MCF 10A (cell line): ENCODE data around the gene TTC24. TPM values are rescaled to one million over a fixed set of nuclear protein-coding genes. Genes with fewer than 3 reads are reported as not detected.

ENCODE experiments used
- BruUV-seq: library from RNA; stranded (reverse); fragments of 400-500 nt; replicated peaks from 2 replicates; lab custom pipeline; 2021; lab: Mats Ljungman, UMichigan
- CTCF ChIA-PET: fragments of 300-600 bp; sonication (Branson Sonifier 250); formaldehyde crosslinking; extraction: SDS; loops from one replicate; lab custom pipeline; 2021; ENCODE audit warnings: antibody characterized with exemption, inconsistent platforms; lab: Yijun Ruan, JAX
- POLR2A ChIA-PET: fragments of 300-600, 350-650 bp; sonication (Branson Sonifier 250); formaldehyde crosslinking; extraction: SDS; loops from one replicate; lab custom pipeline; 2020; ENCODE audit warnings: antibody characterized with exemption, inconsistent platforms; lab: Yijun Ruan, JAX
- DNase-seq: peaks from one replicate; pipeline ENCODE4 v3.0.0-alpha.2; 2018; ENCODE audit not compliant: unreplicated experiment
- H3K27ac Mint-ChIP-seq: one replicate; pipeline ENCODE4 v1.8.0; 2022; ENCODE audit warnings: mild to moderate bottlenecking, low read depth, mixed read lengths; ENCODE audit not compliant: unreplicated experiment
- H3K27me3 Mint-ChIP-seq: one replicate; pipeline ENCODE4 v1.8.0; 2022; ENCODE audit warnings: mixed read lengths; ENCODE audit not compliant: insufficient read depth, unreplicated experiment
- H3K36me3 Mint-ChIP-seq: one replicate; pipeline ENCODE4 v1.8.0; 2022; ENCODE audit warnings: mild to moderate bottlenecking, moderate library complexity, mixed read lengths; ENCODE audit not compliant: insufficient read depth, unreplicated experiment
- H3K4me1 Mint-ChIP-seq: one replicate; pipeline ENCODE4 v1.8.0; 2022; ENCODE audit warnings: mixed read lengths; ENCODE audit not compliant: insufficient read depth, unreplicated experiment
- H3K4me3 Mint-ChIP-seq: one replicate; pipeline ENCODE4 v1.8.0; 2022; ENCODE audit warnings: mild to moderate bottlenecking, moderate library complexity, mixed read lengths; ENCODE audit not compliant: unreplicated experiment
- H3K9me3 Mint-ChIP-seq: one replicate; pipeline ENCODE4 v1.8.0; 2022; ENCODE audit warnings: mixed read lengths; ENCODE audit not compliant: unreplicated experiment
- CTCF ChIP-seq: fragments of 200-600 bp; IDR thresholded peaks from one replicate; pipeline ENCODE4 v1.8.0; 2022; ENCODE audit warnings: antibody characterized with exemption, mild to moderate bottlenecking; ENCODE audit not compliant: unreplicated experiment
- intact Hi-C: fragments of 100-400 bp; cut with micrococcal nuclease; formaldehyde crosslinking; loops from 2 replicates; pipeline ENCODE4 v1.14.1; 2022
- total RNA-seq: library from RNA; stranded (reverse); gene quantifications from 2 replicates; pipeline ENCODE4 v1.2.3, GENCODE V29; 2022

The TTC24 gene
- total RNA-seq, 1 experiment from 2014 or later = not detected

- H3K9me3 Mint-ChIP-seq = no peaks in the 10 kb centered on the region
- H3K27ac Mint-ChIP-seq = no peak overlapping the region
- H3K27me3 Mint-ChIP-seq = peaks cover 59% of the 10 kb centered on the region
- ChIA-PET POLR2A (interaction anchor here (0.9 to 1.5 kb wide), 3 partner anchors 24 to 37 kb away, joined by 3 to 5 read pairs (median 3); no protein-coding TSS in a partner anchor), CTCF (interaction anchor here (0.7 to 20.9 kb wide), 25 partner anchors 8 to 450 kb away, joined by 3 to 396 read pairs (median 4); partner anchors contain the start of gene CRABP2)
- H3K4me1 Mint-ChIP-seq = peaks cover 15% of the 10 kb centered on the region
- no peak overlapping the region for H3K4me3 Mint-ChIP-seq
- TF ChIP-seq CTCF = no peak
- H3K36me3 Mint-ChIP-seq = no peaks in the 10 kb centered on the region
- no TSS peak for BruUV-seq
- intact Hi-C loops = no loop called here
- DNase-seq = no peak
These were observed 40.0 kb downstream of the TTC24 start for GRCh38 chr1:156619582-156619955.

- TF ChIP-seq CTCF = no peak
- H3K4me3 Mint-ChIP-seq = peak overlapping the region; percentile 5
- H3K27ac Mint-ChIP-seq = no peak overlapping the region
- peaks cover 12% of the 10 kb centered on the region for H3K4me1 Mint-ChIP-seq
- ChIA-PET POLR2A (no interaction called here), CTCF (interaction anchor here (0.5 to 20.9 kb wide), 13 partner anchors 9 to 268 kb away, joined by 3 to 396 read pairs (median 7); partner anchors contain the start of genes INSRR and NES)
- H3K36me3 Mint-ChIP-seq = no peaks in the 10 kb centered on the region
- no peak for DNase-seq
- no peaks in the 10 kb centered on the region for H3K9me3 Mint-ChIP-seq
- no TSS peak for BruUV-seq
- intact Hi-C loops = no loop called here
- peaks cover 78% of the 10 kb centered on the region for H3K27me3 Mint-ChIP-seq
These were observed 43.2 kb downstream of the TTC24 start for GRCh38 chr1:156622581-156623297.

- POLR2A ChIA-PET = interaction anchor here (0.5 to 1.2 kb wide), 6 partner anchors 14 to 197 kb away, joined by 3 to 4 read pairs (median 3); no protein-coding TSS in a partner anchor
- peak; percentile 55 for DNase-seq
- peak overlapping the region; percentile 56 for H3K4me3 Mint-ChIP-seq
These were observed 44.7 kb downstream of the TTC24 start for GRCh38 chr1:156623946-156624813.

More at GRCh38 chr1:156623946-156624813, 44.7 kb downstream of the TTC24 start:
- BruUV-seq = no TSS peak
- Mint-ChIP-seq H3K27me3 (peaks cover 72% of the 10 kb centered on the region), H3K9me3 (no peaks in the 10 kb centered on the region), H3K27ac (no peak overlapping the region), H3K36me3 (no peaks in the 10 kb centered on the region), H3K4me1 (peaks cover 12% of the 10 kb centered on the region)
- CTCF ChIA-PET = interaction anchor here (0.5 to 20.9 kb wide), 33 partner anchors 11 to 267 kb away, joined by 3 to 396 read pairs (median 5); partner anchors contain the start of genes METTL25B and NES
- TF ChIP-seq CTCF = peak; percentile 64
- intact Hi-C loops = no loop called here
